HEK293T (cell line): ENCODE results near the gene NFYA.

Experiments used
- CTCF ChIA-PET: fragments of 350-600 bp; formaldehyde crosslinking; extraction: SDS; loops from one replicate; lab custom pipeline; 2021; ENCODE audit warnings: antibody characterized with exemption, inconsistent platforms; lab: Yijun Ruan, JAX
- POLR2A ChIA-PET: fragments of 350-600 bp; formaldehyde crosslinking; extraction: SDS; loops from one replicate; lab custom pipeline; 2020; ENCODE audit warnings: antibody characterized with exemption, inconsistent platforms; lab: Yijun Ruan, JAX
- DNase-seq: peaks from one replicate; pipeline ENCODE4 v3.0.0; 2012; ENCODE audit warnings: mixed read lengths; ENCODE audit errors: extremely low spot score
- ARNT ChIP-seq: fragments of 450-650 bp; IDR thresholded peaks from 2 replicates; pipeline ENCODE4 v1.6.1; 2017; ENCODE audit warnings: mild to moderate bottlenecking
- BHLHE40 ChIP-seq: fragments of 450-650 bp; IDR thresholded peaks from 2 replicates; pipeline ENCODE4 v1.6.1; 2016; ENCODE audit warnings: mild to moderate bottlenecking, moderate library complexity, borderline replicate concordance
- CTBP1 ChIP-seq: fragments of 450-650 bp; IDR thresholded peaks from 2 replicates; pipeline ENCODE4 v1.6.1; 2016; ENCODE audit warnings: borderline replicate concordance
- ELF4 ChIP-seq: fragments of 450-650 bp; IDR thresholded peaks from 2 replicates; pipeline ENCODE4 v1.6.1; 2017; ENCODE audit warnings: antibody characterized with exemption
- FOXA1 ChIP-seq: fragments of 450-650 bp; IDR thresholded peaks from 2 replicates; pipeline ENCODE4 v1.6.1; 2016; ENCODE audit warnings: mild to moderate bottlenecking
- FOXK2 ChIP-seq: fragments of 450-650 bp; IDR thresholded peaks from 2 replicates; pipeline ENCODE4 v1.6.1; 2016; ENCODE audit warnings: mild to moderate bottlenecking
- FOXM1 ChIP-seq: fragments of 450-650 bp; IDR thresholded peaks from 2 replicates; pipeline ENCODE4 v1.6.1; 2017; ENCODE audit warnings: mild to moderate bottlenecking, borderline replicate concordance
- HDGF ChIP-seq: fragments of 450-650 bp; IDR thresholded peaks from 2 replicates; pipeline ENCODE4 v1.6.1; 2017; ENCODE audit warnings: antibody characterized with exemption, borderline replicate concordance
- L3MBTL2 ChIP-seq: fragments of 450-650 bp; conservative IDR thresholded peaks from 2 replicates; pipeline ENCODE4 v1.6.1; 2016; ENCODE audit warnings: mild to moderate bottlenecking
- LEF1 ChIP-seq: fragments of 450-650 bp; IDR thresholded peaks from 2 replicates; pipeline ENCODE4 v1.6.1; 2017; ENCODE audit warnings: mild to moderate bottlenecking, borderline replicate concordance
- NFRKB ChIP-seq: fragments of 450-650 bp; IDR thresholded peaks from 2 replicates; pipeline ENCODE4 v1.6.1; 2016; ENCODE audit warnings: mild to moderate bottlenecking, moderate library complexity
- SP1 ChIP-seq: fragments of 450-650 bp; IDR thresholded peaks from 2 replicates; pipeline ENCODE4 v1.6.1; 2017
- SUZ12 ChIP-seq: fragments of 450-650 bp; IDR thresholded peaks from 2 replicates; pipeline ENCODE4 v1.6.1; 2016; ENCODE audit warnings: mild to moderate bottlenecking
- TARDBP ChIP-seq: fragments of 450-650 bp; IDR thresholded peaks from 2 replicates; pipeline ENCODE4 v1.6.1; 2016
- ZNF384 ChIP-seq: fragments of 450-650 bp; IDR thresholded peaks from 2 replicates; pipeline ENCODE4 v1.6.1; 2016
- TF ChIP-seq, protein P1 (sequence below): fragments of 450-650 bp; IDR thresholded peaks from 2 replicates; pipeline ENCODE4 v1.6.1; 2016

Gene NFYA

DNA sequence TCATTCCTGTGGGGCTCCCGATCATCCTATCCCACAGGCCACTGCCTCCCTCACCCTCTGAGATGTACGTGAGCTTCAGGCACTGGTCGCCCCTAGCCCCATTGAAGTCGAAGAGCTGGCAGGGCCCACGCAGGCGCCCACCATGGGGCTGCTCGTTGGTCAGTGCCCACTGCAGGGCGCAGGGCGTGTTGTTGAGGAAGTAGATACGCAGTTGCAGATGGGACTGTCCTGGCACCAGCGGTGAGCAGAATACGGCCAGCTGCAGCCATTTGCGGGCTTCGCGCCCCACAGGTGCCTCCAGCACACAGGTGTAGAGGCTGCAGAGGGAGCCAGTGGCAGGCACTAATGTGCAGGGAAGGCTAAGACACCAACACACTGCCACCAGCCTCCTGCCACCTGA is 39.9 kb upstream of the NFYA start:
- no peak for TF ChIP-seq CTBP1
- TF ChIP-seq NFRKB, result no peak
- no peak for TF ChIP-seq ZNF384
- TF ChIP-seq HDGF, result no peak
- ChIA-PET POLR2A (no interaction called here), CTCF (no interaction called here)
- no peak for DNase-seq

GRCh38 chr6:41033776-41034175 is 39.0 kb upstream of the NFYA start:
- POLR2A ChIA-PET, result no interaction called here
- CTCF ChIA-PET, result no interaction called here
- DNase-seq, result no peak
- TF ChIP-seq ZNF384, result no peak
- TF ChIP-seq, protein P1, sequence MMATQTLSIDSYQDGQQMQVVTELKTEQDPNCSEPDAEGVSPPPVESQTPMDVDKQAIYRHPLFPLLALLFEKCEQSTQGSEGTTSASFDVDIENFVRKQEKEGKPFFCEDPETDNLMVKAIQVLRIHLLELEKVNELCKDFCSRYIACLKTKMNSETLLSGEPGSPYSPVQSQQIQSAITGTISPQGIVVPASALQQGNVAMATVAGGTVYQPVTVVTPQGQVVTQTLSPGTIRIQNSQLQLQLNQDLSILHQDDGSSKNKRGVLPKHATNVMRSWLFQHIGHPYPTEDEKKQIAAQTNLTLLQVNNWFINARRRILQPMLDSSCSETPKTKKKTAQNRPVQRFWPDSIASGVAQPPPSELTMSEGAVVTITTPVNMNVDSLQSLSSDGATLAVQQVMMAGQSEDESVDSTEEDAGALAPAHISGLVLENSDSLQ, result no peak
- no peak for TF ChIP-seq CTBP1

GRCh38 chr6:41036186-41036585 is 36.6 kb upstream of the NFYA start:
- POLR2A ChIA-PET, result no interaction called here
- TF ChIP-seq ZNF384, result no peak
- no peak for TF ChIP-seq LEF1
- TF ChIP-seq BHLHE40, result no peak
- TF ChIP-seq SUZ12, result no peak
- TF ChIP-seq ELF4, result no peak
- no peak for TF ChIP-seq FOXM1
- DNase-seq, result no peak
- CTCF ChIA-PET, result interaction anchor here (0.6 to 1.7 kb wide), 3 partner anchors 9 to 37 kb away, joined by 4 to 12 read pairs (median 5); no protein-coding TSS in a partner anchor

DNA sequence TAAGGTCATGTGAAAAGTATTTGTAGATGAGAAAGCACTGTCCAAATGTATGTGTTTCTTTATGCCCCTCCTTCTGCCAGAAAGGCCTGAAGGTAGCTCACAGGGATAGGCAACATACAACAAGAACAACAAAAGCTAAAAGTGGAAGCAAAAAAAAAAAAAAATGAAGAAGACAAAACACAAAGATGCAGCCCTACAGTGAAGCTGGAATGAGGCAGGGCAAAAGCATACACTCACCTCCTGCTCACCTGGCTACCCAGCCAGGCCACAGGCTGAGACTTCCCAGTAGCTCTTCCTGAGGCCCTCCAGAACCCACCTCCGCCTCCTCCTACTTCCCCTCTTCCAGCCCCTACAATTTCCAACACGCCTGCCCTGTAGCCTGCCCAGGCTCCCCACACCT is 36.2 kb upstream of the NFYA start:
- ChIA-PET POLR2A (no interaction called here), CTCF (interaction anchor here (0.6 to 1.7 kb wide), 2 partner anchors 9 to 37 kb away, joined by 4 to 12 read pairs; no protein-coding TSS in a partner anchor)
- no peak for TF ChIP-seq SP1
- no peak for TF ChIP-seq NFRKB
- no peak for TF ChIP-seq L3MBTL2
- no peak for TF ChIP-seq SUZ12
- TF ChIP-seq ZNF384, result no peak
- no peak for TF ChIP-seq CTBP1
- no peak for TF ChIP-seq ARNT
- TF ChIP-seq ELF4, result no peak
- no peak for TF ChIP-seq BHLHE40
- no peak for TF ChIP-seq FOXA1
- TF ChIP-seq HDGF, result no peak
- no peak for TF ChIP-seq FOXK2
- TF ChIP-seq, protein P1, result no peak
- no peak for TF ChIP-seq TARDBP
- TF ChIP-seq FOXM1, result no peak
- DNase-seq, result no peak

DNA sequence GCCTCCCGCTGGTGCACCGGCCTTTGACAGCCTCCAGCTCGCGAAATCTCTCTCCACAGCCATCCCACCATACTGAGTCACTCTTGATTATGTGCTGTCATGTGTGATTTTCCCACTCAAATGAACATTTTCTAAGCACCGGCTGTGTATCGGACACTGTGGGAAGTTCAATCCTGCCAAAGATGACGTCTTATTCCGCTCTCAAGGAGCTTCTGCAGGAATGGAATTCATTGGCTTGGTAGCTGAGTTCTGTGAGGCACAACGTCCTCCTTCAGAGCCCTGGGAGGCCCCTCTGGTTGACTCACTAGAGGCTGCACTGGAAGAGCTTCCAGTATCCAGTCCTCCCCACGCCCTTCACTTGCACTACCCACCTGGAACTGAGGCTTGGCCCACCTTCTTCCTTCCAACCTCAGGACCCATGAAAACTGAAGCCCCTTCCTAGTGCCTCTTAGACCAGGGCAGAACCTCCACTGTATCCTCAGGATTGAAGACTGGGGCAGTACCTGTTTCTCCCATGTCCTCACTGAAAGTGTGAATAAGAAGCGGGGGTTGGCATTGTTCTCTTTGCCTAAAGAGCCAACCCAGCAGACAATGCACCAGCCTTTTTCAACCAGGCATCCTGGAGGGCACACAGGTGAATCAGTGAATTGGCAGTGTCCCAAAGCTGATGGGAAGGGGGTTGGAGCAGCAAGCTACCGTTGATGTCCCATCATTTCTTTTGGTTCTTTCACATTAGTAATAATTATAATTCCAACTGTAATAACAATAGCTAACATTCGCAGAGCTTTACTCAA is 35.5 kb upstream of the NFYA start:
- TF ChIP-seq L3MBTL2, result no peak
- no peak for TF ChIP-seq LEF1
- TF ChIP-seq FOXK2, result no peak
- ChIA-PET CTCF (interaction anchor here (0.8 to 1.7 kb wide), 2 partner anchors 9 to 10 kb away, joined by 4 to 12 read pairs; no protein-coding TSS in a partner anchor), POLR2A (no interaction called here)
- no peak for DNase-seq

DNA sequence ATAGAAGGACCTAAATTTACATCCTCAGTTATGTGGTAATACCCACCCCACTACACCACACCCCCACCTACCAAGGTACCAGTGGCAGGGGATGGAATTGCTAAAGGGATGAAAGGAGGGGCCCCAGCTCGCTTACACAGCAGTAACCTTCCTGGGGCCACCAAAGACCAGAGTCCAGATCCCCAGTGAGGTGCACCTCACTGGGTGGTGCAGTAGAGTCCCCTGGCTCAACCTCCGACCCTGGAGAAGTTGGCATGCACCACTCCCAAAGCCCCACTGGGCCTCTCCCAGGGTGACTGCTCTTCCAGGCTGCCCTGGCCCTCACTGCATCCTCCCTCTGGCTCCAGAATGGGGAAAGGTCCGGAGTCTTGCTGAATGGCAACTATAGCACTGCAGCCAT is 34.6 kb upstream of the NFYA start:
- no peak for DNase-seq
- ChIA-PET CTCF (no interaction called here), POLR2A (no interaction called here)
- TF ChIP-seq TARDBP (no peak), FOXA1 (no peak), FOXM1 (no peak), FOXK2 (no peak), SUZ12 (no peak), SP1 (no peak), BHLHE40 (no peak), L3MBTL2 (no peak), NFRKB (no peak), HDGF (no peak), CTBP1 (no peak), ZNF384 (no peak), ELF4 (no peak), LEF1 (no peak), ARNT (no peak)
- TF ChIP-seq, protein P1, result no peak
